Neural progenitor cell (in vitro differentiated cells): ENCODE data around the gene KIF2A.

Experiments used
- EZH2 ChIP-seq: fragments of 200-600 bp; sonication (generic); IDR thresholded peaks from 2 replicates; pipeline ENCODE4 v1.6.1; 2017; ENCODE audit warnings: antibody characterized with exemption, mild to moderate bottlenecking, moderate library complexity
- TF ChIP-seq, protein P1 (sequence below): fragments of 200-600 bp; sonication (generic); IDR thresholded peaks from 2 replicates; pipeline ENCODE4 v1.5.1; 2017; ENCODE audit warnings: antibody characterized with exemption, mild to moderate bottlenecking

DNA sequence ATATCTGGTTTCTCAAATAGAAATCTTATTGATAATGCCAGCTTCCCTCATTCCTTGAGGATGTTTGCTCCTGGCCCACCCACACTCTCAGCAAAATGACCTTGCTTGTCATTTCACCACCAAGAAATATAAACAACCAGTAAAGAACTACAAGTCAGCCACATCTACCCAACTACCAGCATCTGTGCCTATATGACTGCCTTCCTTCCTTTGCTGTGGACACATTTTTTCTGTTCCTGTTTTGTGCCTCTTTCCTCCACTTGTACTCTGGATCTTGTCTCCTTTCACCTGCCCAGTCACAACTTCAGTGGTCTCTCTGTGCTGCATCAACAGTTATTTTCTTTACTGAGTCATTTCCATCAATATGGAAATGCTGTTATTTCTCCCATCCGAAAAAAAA, 20.3 kb downstream of the KIF2A start:
- no peak for TF ChIP-seq EZH2
- TF ChIP-seq, protein P1, sequence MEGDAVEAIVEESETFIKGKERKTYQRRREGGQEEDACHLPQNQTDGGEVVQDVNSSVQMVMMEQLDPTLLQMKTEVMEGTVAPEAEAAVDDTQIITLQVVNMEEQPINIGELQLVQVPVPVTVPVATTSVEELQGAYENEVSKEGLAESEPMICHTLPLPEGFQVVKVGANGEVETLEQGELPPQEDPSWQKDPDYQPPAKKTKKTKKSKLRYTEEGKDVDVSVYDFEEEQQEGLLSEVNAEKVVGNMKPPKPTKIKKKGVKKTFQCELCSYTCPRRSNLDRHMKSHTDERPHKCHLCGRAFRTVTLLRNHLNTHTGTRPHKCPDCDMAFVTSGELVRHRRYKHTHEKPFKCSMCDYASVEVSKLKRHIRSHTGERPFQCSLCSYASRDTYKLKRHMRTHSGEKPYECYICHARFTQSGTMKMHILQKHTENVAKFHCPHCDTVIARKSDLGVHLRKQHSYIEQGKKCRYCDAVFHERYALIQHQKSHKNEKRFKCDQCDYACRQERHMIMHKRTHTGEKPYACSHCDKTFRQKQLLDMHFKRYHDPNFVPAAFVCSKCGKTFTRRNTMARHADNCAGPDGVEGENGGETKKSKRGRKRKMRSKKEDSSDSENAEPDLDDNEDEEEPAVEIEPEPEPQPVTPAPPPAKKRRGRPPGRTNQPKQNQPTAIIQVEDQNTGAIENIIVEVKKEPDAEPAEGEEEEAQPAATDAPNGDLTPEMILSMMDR: no peak
